Measurements from ENCODE around the gene ABCB1. TPM values are rescaled to one million over a fixed set of nuclear protein-coding genes. Genes with fewer than 3 reads are reported as not detected.
"Not testable (repeated sequence)": the region's sequence is repeated elsewhere in the genome, so short reads cannot be mapped to it uniquely, and the experiment has no call there.

Gene ABCB1
- total RNA-seq, 2 donors from 2014 or later, result 15.5 to 20.1 TPM

DNA sequence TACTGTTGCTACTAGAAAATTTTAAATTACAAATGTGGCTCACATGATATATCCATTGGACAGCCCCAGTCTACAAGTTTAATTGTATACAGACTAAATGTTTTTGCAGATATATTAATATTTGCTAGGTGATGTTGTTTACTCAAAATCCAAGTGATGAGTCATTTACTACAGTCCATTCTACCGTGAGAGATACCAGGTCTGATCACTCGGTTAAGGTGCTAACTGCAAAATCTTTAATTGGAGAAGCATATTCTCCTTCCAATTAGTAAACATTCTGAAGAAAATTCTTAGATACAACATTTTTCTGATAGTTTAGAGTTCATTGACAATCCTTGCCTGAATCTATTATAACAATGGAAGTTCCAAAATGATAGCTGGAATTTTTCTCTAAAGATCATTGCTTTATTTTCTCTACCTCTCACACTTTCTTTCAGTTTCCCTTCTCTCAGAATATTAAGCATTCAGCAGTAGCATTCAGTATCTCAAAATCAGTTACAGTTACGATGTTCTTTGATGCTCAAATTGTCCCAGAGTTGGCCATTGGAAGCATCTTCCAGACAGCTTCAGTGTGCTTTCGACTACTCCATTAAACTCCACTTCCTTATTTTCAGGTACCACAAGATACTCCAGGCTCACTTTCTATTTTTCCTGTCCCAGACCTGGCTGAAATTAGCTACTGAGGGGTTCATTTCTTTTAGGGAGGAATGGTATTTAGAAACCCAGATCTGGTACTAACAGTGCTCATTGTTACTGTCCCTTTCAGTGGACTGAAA is 2.3 kb downstream of the ABCB1 start:
- H3K27ac Mint-ChIP-seq, result no peak overlapping the region
- H3K27me3 Mint-ChIP-seq (ENCODE audit: low read depth), result peaks cover 9% of the 10 kb centered on the region
- H3K9me3 Mint-ChIP-seq, result no peaks in the 10 kb centered on the region
- peaks cover 28% of the 10 kb centered on the region for H3K4me1 Mint-ChIP-seq (ENCODE audit: low read depth)
- H3K4me3 Mint-ChIP-seq, result peak overlapping the region; percentile 37 to 73
- ATAC-seq (replicated peaks in 1 of 2), result no peak
- no peak for DNase-seq
- H3K36me3 Mint-ChIP-seq (ENCODE audit: insufficient read depth in 2 of 2), result peaks cover 2 to 4% of the 10 kb centered on the region in 2 donors

DNA sequence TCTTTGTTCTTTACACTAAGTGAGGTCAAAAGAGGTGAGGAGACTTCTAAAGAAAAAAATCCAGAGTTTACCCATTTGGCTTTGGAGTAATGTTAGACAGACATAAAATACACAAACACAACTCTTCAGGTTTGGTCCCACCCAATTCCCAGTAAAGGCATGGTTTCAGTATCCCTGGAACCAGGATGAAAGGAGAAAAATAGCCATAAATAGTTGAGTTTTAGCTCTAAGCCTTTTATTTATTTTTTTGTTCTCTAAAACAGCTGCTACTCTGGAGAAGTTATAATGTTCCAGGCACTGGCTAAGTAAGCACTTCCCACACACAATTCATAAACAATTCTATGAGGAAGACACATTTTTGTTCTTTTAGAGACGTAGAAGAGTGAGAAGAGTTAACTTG is 4.0 kb downstream of the ABCB1 start:
- H3K4me1 Mint-ChIP-seq (ENCODE audit: low read depth), result peaks cover 28% of the 10 kb centered on the region
- no peak overlapping the region for H3K27ac Mint-ChIP-seq
- H3K4me3 Mint-ChIP-seq, result no peak overlapping the region
- H3K27me3 Mint-ChIP-seq (ENCODE audit: low read depth), result no peaks in the 10 kb centered on the region
- DNase-seq, result no peak
- no peaks in the 10 kb centered on the region for H3K9me3 Mint-ChIP-seq
- no peak for ATAC-seq (replicated peaks in 1 of 2)
- peaks cover 0 to 4% of the 10 kb centered on the region in 2 donors for H3K36me3 Mint-ChIP-seq (ENCODE audit: insufficient read depth in 2 of 2)

DNA sequence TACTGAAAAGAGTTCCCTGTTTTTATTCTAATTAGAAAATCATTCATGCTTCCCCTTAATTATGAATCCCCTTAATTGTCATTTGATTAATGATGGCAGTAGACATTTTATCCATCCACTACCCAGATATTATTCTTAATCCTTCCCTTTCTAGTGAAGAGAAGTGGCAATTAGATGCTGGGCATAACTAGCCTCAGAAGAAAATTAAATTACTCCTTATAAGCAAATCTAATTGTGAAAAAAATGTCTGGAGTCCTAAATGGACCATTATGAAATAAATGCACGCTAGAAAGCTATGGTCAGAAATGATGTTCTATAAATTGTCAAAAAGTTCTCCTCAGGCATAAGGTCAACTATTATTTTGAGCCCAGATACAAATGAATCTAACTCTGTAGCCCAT is 4.5 kb downstream of the ABCB1 start:
- Mint-ChIP-seq H3K4me3 (no peak overlapping the region), H3K9me3 (no peaks in the 10 kb centered on the region), H3K4me1 (ENCODE audit: low read depth) (peaks cover 22% of the 10 kb centered on the region), H3K36me3 (ENCODE audit: insufficient read depth in 2 of 2) (peaks cover 0 to 4% of the 10 kb centered on the region in 2 donors), H3K27ac (no peak overlapping the region), H3K27me3 (ENCODE audit: low read depth) (no peaks in the 10 kb centered on the region)
- DNase-seq, result no peak
- no peak for ATAC-seq (replicated peaks in 1 of 2)

DNA sequence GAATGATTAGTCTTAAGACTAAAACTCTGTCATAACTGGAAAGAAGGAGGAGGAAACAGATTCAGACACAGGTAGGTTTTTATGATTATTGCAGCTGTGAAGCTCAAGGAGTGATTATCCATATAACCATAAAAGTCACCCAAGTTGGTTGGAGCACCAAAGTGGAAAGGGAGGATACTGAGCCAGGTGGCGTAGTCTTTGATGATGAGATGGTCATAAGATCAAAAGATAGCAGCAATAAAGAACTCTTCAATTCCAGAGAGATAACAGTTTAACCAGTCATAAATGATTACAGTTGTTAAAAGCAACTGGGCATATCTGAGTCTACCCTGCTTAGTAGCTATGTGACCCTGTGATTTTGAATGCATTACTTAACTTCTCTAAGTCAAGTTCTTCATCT is 8.4 kb downstream of the ABCB1 start:
- H3K36me3 Mint-ChIP-seq (ENCODE audit: insufficient read depth in 2 of 2), result no peaks in the 10 kb centered on the region
- no peak overlapping the region for H3K4me3 Mint-ChIP-seq
- no peak overlapping the region for H3K27ac Mint-ChIP-seq
- ATAC-seq (replicated peaks in 1 of 2), result no peak
- DNase-seq, result no peak
- no peaks in the 10 kb centered on the region for H3K27me3 Mint-ChIP-seq (ENCODE audit: low read depth)
- no peaks in the 10 kb centered on the region for H3K9me3 Mint-ChIP-seq
- H3K4me1 Mint-ChIP-seq (ENCODE audit: low read depth), result no peaks in the 10 kb centered on the region

DNA sequence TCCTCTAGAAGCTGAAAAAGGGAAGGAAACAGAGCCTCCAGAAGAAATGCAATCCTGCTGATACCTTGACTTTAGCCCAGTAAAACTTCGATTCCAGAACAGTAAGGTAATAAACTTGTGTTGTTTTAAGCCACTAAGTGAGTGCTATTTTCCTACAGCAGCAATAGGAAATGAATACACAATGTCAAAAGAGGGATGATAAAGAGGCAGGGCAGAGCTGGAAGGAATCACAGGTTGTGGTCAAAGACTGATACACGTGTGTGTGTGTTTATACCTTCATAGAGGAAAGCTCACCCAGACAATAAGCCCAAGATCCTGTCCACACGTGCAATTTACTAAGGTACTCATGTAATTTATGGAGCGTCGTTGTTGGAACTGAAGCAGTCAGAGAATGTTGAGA is 9.5 kb downstream of the ABCB1 start:
- no peaks in the 10 kb centered on the region for H3K9me3 Mint-ChIP-seq
- peaks cover 4% of the 10 kb centered on the region for H3K4me1 Mint-ChIP-seq (ENCODE audit: low read depth)
- ATAC-seq (replicated peaks in 1 of 2) (no peak), DNase-seq (no peak)
- no peak overlapping the region for H3K27ac Mint-ChIP-seq
- H3K4me3 Mint-ChIP-seq, result no peak overlapping the region
- no peaks in the 10 kb centered on the region for H3K27me3 Mint-ChIP-seq (ENCODE audit: low read depth)
- no peaks in the 10 kb centered on the region for H3K36me3 Mint-ChIP-seq (ENCODE audit: insufficient read depth in 2 of 2)

DNA sequence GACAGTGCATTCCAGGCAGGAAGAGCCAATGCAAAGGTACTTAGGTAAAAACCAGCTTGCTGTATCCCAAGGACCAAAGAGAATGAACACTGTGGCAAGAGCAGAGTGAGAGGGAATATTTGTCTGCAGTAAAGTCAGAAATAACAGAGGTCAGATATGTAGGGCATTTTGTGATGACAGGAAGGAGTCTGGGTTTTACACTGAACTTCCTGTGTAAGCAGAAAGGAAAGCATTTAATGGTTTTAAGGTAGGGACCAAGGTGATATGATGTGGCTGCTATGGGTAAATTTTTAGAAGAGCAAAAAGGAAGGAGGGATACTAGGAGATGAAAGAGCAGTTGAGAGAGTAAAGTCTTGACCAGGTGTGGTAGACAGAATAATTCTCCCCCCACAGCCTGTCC is 10.1 kb downstream of the ABCB1 start:
- ATAC-seq (replicated peaks in 1 of 2) (peak in 1 of 2 donors; percentile 42), DNase-seq (no peak)
- H3K4me3 Mint-ChIP-seq, result no peak overlapping the region
- H3K27ac Mint-ChIP-seq, result no peak overlapping the region
- no peaks in the 10 kb centered on the region for H3K36me3 Mint-ChIP-seq (ENCODE audit: insufficient read depth in 2 of 2)
- no peaks in the 10 kb centered on the region for H3K27me3 Mint-ChIP-seq (ENCODE audit: low read depth)
- H3K4me1 Mint-ChIP-seq (ENCODE audit: low read depth), result peaks cover 9% of the 10 kb centered on the region
- no peaks in the 10 kb centered on the region for H3K9me3 Mint-ChIP-seq

DNA sequence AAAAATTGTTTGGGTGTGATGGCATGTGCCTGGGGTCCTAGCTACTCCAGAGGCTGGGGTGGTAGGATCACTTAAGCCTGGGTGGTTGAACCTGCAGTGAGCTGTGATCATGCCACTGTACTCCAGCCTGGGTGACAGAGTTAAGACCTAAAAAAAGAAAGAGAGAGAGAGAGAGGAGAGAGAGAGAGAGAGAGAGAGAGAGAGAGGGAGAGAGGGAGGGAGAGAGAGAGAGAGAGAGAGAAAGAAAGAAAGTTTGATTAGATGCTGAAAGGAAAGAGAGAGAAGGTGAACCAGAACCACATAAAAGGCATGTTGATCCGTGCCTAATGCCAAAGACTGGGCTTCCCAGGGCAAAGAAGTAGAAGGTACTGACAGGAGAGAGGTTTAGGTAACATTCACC is 11.1 kb downstream of the ABCB1 start:
- Mint-ChIP-seq H3K27me3 (ENCODE audit: low read depth) (no peaks in the 10 kb centered on the region), H3K36me3 (ENCODE audit: insufficient read depth in 2 of 2) (peaks cover 0 to 4% of the 10 kb centered on the region in 2 donors), H3K27ac (no peak overlapping the region), H3K4me3 (no peak overlapping the region), H3K4me1 (ENCODE audit: low read depth) (peaks cover 9% of the 10 kb centered on the region), H3K9me3 (no peaks in the 10 kb centered on the region)
- DNase-seq, result no peak
- ATAC-seq (replicated peaks in 1 of 2), result no peak

DNA sequence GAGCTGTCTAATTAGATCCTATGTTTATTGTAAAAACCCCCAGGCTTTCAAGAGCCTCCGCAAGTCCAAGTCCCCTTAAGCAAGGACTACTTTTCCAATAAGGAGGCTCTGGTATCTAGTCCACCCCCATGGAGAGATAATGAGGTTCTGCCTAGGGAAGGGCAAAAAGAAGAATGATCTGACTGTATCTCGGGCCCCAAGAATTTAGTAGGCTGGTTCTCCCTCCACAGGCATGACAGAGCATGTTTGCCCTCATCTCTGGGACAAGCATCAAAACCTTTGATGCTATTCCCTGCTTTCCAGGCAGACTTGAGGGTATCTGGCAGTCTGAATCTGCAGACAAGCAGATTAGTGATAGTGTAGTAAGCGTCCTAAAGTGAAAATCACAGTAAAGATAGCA is 19.0 kb downstream of the ABCB1 start:
- ATAC-seq (replicated peaks in 1 of 2) (no peak), DNase-seq (no peak)
- Mint-ChIP-seq H3K27ac (no peak overlapping the region), H3K4me1 (ENCODE audit: low read depth) (peaks cover 9% of the 10 kb centered on the region), H3K36me3 (ENCODE audit: insufficient read depth in 2 of 2) (peaks cover 0 to 6% of the 10 kb centered on the region in 2 donors), H3K27me3 (ENCODE audit: low read depth) (no peaks in the 10 kb centered on the region), H3K4me3 (no peak overlapping the region), H3K9me3 (no peaks in the 10 kb centered on the region)

DNA sequence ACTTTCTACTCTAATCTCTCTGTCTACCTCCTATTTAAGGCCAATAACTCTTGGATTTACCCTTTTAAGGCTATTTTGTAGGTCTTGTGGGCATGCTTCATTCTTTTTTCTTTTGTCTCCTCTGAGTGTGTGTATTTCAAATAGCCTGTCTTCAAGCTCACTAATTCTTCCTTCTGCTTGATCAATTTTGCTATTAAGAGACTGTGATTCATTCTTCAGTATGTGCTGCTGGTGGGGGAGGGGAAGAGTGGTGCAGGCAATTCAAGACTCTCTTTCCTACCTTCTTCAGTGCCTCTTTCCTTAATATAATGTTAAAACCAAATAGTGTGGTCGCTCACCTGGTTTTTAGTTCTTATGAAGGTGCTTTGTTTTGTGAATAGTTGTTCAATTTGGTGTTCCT is 20.0 kb downstream of the ABCB1 start:
- Mint-ChIP-seq H3K4me3 (no peak overlapping the region), H3K27me3 (ENCODE audit: low read depth) (no peaks in the 10 kb centered on the region), H3K4me1 (ENCODE audit: low read depth) (no peaks in the 10 kb centered on the region), H3K36me3 (ENCODE audit: insufficient read depth in 2 of 2) (peaks cover 0 to 6% of the 10 kb centered on the region in 2 donors), H3K9me3 (no peaks in the 10 kb centered on the region), H3K27ac (no peak overlapping the region)
- no peak for ATAC-seq (replicated peaks in 1 of 2)
- DNase-seq, result no peak

DNA sequence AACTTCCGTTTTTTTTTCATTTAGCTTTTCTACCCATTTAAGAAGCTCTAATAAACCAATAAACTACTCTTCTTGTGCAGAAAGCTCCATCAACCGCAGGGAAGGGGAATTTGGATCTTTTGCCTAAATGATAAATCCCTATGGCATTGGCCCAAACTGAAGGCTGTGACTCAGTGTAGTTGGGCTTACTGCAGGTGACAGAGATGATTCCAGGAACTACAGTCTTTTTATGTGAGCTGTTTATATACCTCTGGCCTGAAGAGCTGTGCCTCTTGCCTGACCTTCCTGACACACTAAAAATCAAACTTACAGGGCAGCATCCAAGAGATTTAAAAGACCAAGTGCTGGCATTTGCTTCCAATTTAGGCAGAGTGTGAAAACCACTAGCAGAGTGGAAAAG is 25.2 kb downstream of the ABCB1 start:
- Mint-ChIP-seq H3K4me3 (no peak overlapping the region), H3K9me3 (peaks cover 0 to 2% of the 10 kb centered on the region in 2 donors), H3K36me3 (ENCODE audit: insufficient read depth in 2 of 2) (peaks cover 2 to 4% of the 10 kb centered on the region in 2 donors), H3K27me3 (ENCODE audit: low read depth) (no peaks in the 10 kb centered on the region), H3K4me1 (ENCODE audit: low read depth) (peaks cover 12% of the 10 kb centered on the region), H3K27ac (peak overlapping the region; percentile 1)
- ATAC-seq (replicated peaks in 1 of 2) (peak in 1 of 2 donors; percentile 35), DNase-seq (no peak)

DNA sequence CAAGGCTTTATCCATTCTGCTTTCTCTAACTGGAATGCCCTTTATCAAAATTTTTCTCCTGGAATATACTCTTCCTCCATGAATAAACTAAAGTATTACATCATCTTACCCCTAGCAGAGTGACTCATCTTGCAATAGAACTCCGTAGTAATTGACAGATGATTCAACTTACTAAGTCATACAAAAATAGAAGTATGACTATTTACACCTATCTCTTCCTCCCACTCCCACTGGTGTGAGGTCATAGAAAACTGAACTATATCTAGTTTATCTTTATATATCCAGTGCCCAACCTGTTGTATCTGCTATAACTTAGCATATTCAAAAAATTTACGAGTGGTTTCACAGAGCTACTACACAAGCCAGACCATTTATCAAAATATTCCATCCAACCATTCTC is 26.1 kb downstream of the ABCB1 start:
- H3K4me1 Mint-ChIP-seq (ENCODE audit: low read depth), result peaks cover 12% of the 10 kb centered on the region
- peak overlapping the region in 1 of 2 donors; percentile 62 for H3K4me3 Mint-ChIP-seq
- peak overlapping the region; percentile 86 for H3K27ac Mint-ChIP-seq
- H3K27me3 Mint-ChIP-seq (ENCODE audit: low read depth), result no peaks in the 10 kb centered on the region
- DNase-seq (peak in 1 of 2 donors; percentile 16), ATAC-seq (replicated peaks in 1 of 2) (peak; percentile 88 to 96)
- peaks cover 0 to 2% of the 10 kb centered on the region in 2 donors for H3K9me3 Mint-ChIP-seq
- peaks cover 2% of the 10 kb centered on the region in 2 donors for H3K36me3 Mint-ChIP-seq (ENCODE audit: insufficient read depth in 2 of 2)

DNA sequence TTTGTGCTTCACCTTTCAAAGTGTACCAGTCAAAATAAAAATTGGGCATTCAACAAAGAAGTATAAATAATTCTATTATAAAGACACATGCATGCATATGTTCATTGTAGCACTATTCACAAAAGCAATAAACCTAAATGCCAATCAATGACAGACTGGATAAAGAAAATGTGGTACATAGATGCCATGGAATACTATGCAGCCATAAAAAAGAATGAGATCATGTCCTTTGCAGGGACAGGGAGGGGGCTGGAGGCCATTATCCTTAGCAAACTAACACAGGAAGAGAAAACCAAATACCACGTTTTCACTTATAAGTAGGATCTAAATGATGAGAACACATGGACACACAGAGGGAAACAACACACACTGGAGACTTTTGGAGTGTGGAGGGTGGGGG is 28.2 kb downstream of the ABCB1 start:
- H3K9me3 Mint-ChIP-seq; ATAC-seq (replicated peaks in 1 of 2); H3K27me3 Mint-ChIP-seq (ENCODE audit: low read depth); H3K27ac Mint-ChIP-seq; DNase-seq; H3K36me3 Mint-ChIP-seq (ENCODE audit: insufficient read depth in 2 of 2); H3K4me3 Mint-ChIP-seq: not testable (repeated sequence)
- H3K4me1 Mint-ChIP-seq (ENCODE audit: low read depth), result peaks cover 12% of the 10 kb centered on the region

DNA sequence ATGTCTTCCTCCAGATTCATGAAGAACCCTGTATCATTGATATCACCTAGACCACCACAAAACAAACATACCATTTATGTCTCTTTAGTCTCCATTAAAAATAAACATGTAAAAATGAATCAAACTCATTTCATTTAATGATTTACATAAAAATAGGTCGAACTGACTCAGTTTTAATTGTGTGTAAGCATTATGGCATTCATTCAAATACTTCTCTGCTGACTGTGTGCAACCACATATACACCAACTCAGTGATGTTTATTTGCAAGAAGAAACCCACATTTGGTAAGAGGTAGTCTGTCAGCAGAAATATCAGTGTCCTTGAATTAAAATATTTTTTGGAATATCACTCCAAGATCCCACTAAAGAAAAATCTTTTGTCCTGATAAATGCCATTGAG is 30.5 kb downstream of the ABCB1 start:
- DNase-seq, result no peak
- Mint-ChIP-seq H3K36me3 (ENCODE audit: insufficient read depth in 2 of 2) (peaks cover 2% of the 10 kb centered on the region in 2 donors), H3K9me3 (peaks cover 0 to 2% of the 10 kb centered on the region in 2 donors), H3K27ac (no peak overlapping the region), H3K27me3 (ENCODE audit: low read depth) (no peaks in the 10 kb centered on the region), H3K4me1 (ENCODE audit: low read depth) (peaks cover 12% of the 10 kb centered on the region), H3K4me3 (no peak overlapping the region)
- ATAC-seq (replicated peaks in 1 of 2), result no peak

DNA sequence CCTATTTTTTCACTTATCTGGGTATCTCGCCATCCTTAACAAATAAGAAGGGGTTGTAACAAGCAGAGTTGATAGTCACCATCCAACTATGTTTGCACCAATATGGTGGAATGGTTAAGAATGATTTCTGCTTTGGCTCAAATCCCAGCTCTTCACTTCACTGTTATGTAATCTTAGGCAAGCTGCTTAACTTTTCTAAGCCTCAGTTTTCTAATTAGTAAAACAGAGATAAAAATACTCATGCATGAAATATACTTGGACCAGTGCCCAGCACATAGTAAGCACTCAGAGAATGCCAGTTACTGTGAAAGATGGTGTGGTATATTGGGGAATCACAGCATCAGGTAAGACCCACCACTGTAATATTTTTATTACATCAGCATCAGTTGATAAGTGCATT is 33.6 kb downstream of the ABCB1 start:
- no peak overlapping the region for H3K4me3 Mint-ChIP-seq
- DNase-seq (no peak), ATAC-seq (replicated peaks in 1 of 2) (no peak)
- H3K9me3 Mint-ChIP-seq, result no peaks in the 10 kb centered on the region
- H3K36me3 Mint-ChIP-seq (ENCODE audit: insufficient read depth in 2 of 2), result no peaks in the 10 kb centered on the region
- H3K4me1 Mint-ChIP-seq (ENCODE audit: low read depth), result peaks cover 6% of the 10 kb centered on the region
- H3K27me3 Mint-ChIP-seq (ENCODE audit: low read depth), result no peaks in the 10 kb centered on the region
- H3K27ac Mint-ChIP-seq, result no peak overlapping the region

All from activated T-cell treated with anti-CD3 and anti-CD28 coated beads, Interleukin-2, amount 50 U/mL, for 72 hours (primary cell).